22Rv1 (cell line): ENCODE measurements around the gene SHCBP1L.

Experiments used
- H3K27ac ChIP-seq: fragments of 450-650 bp; 2 replicates; pipeline ENCODE4 v1.5.1; 2017
- CTCF ChIP-seq: fragments of 450-650 bp; IDR thresholded peaks from 2 replicates; pipeline ENCODE4 v1.5.1; 2017; ENCODE audit warnings: mild to moderate bottlenecking
- ZFX ChIP-seq: fragments of 450-650 bp; IDR thresholded peaks from 2 replicates; pipeline ENCODE4 v1.6.1; 2017; ENCODE audit warnings: antibody characterized with exemption, borderline replicate concordance

SHCBP1L gene

GRCh38 chr1:182888736-182889531 lies 64.0 kb downstream of the SHCBP1L start:
- peak overlapping the region; percentile 22 for H3K27ac ChIP-seq

GRCh38 chr1:182886985-182887384 lies 66.0 kb downstream of the SHCBP1L start:
- TF ChIP-seq ZFX (no peak), CTCF (no peak)

More at GRCh38 chr1:182888736-182889531, 64.0 kb downstream of the SHCBP1L start:
- no peak for TF ChIP-seq CTCF
- TF ChIP-seq ZFX, result no peak

GRCh38 chr1:182885591-182885990 lies 67.4 kb downstream of the SHCBP1L start:
- no peak for TF ChIP-seq CTCF
- TF ChIP-seq ZFX, result no peak
- no peak overlapping the region for H3K27ac ChIP-seq

More at GRCh38 chr1:182886985-182887384, 66.0 kb downstream of the SHCBP1L start:
- H3K27ac ChIP-seq, result no peak overlapping the region

- TF ChIP-seq ZFX, result no peak
- no peak for TF ChIP-seq CTCF
- H3K27ac ChIP-seq, result no peak overlapping the region
These were observed 68.1 kb downstream of the SHCBP1L start for GRCh38 chr1:182884872-182885271.

- TF ChIP-seq CTCF (no peak), ZFX (no peak)
- H3K27ac ChIP-seq, result no peak overlapping the region
These were observed 75.1 kb downstream of the SHCBP1L start for GRCh38 chr1:182877842-182878241.

GRCh38 chr1:182877331-182877730 lies 75.6 kb downstream of the SHCBP1L start:
- TF ChIP-seq CTCF (no peak), ZFX (no peak)

GRCh38 chr1:182875889-182876288 lies 77.1 kb downstream of the SHCBP1L start:
- TF ChIP-seq ZFX (no peak), CTCF (no peak)
- no peak overlapping the region for H3K27ac ChIP-seq

More at GRCh38 chr1:182877331-182877730, 75.6 kb downstream of the SHCBP1L start:
- H3K27ac ChIP-seq, result no peak overlapping the region
